ENCODE measurements around the gene ZKSCAN2. TPM values are rescaled to one million over a fixed set of nuclear protein-coding genes. Genes with fewer than 3 reads are reported as not detected.

ZKSCAN2 gene
- total RNA-seq, 1 experiment from 2014 or later = 2.2 TPM

DNA sequence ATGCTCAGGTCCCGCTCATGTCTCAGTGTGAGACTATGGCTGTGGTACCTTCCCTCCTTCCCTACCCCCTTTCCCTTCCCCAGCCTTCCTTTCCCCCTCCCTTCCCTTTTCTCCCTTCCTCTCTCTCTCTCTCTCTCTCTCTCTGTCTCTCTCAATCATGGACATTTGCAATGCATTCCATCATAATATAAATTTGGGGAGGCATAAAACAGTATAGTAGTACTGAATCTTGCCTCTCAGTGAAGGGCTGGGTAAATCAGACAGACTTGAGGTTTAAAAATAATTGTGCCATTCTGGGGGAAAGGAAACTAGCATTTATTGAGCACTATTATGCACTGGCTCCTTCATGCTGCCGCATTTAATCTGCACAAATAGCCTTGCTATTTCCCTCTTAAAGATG, 4.3 kb downstream of the ZKSCAN2 start:
- Histone ChIP-seq H3K36me3 (peaks cover 18% of the 10 kb centered on the region), H3K9me3 (peaks cover under 1% of the 10 kb centered on the region; the same call in 1 of the 2 replicates), H3K27me3 (no peaks in the 10 kb centered on the region), H3K4me3 (no peak overlapping the region)
- DNase-seq = no peak

DNA sequence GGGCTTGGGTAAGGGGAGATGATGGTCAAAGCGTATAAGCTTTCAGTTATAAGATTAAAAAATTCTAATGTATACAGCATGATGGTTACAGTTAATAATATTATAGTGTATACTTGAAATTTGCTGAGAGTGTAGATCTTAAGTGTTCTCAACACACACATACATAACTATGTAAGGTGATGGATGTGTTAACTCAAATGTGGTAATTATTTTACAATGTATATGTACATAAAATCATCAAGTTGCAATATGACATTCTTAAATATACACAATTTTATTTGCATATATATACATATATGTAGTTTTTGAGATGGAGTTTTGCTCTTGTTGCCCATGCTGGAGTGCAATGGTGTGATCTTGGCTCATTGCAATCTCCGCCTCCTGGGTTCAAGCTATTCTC, 7.2 kb downstream of the ZKSCAN2 start:
- no peak for DNase-seq
- no peak overlapping the region for H3K4me3 ChIP-seq
- no peaks in the 10 kb centered on the region for H3K27me3 ChIP-seq
- H3K9me3 ChIP-seq = peaks cover 7% of the 10 kb centered on the region
- H3K36me3 ChIP-seq = peaks cover 39% of the 10 kb centered on the region

- no peaks in the 10 kb centered on the region for H3K9me3 ChIP-seq
- H3K36me3 ChIP-seq = no peaks in the 10 kb centered on the region; the same call in 1 of the 2 replicates
- no peak for DNase-seq
- H3K4me3 ChIP-seq = no peak overlapping the region
- peaks cover 6% of the 10 kb centered on the region; the same call in 1 of the 2 replicates for H3K27me3 ChIP-seq
Observed at GRCh38 chr16:25235991-25236390, 21.7 kb downstream of the ZKSCAN2 start.

GRCh38 chr16:25228372-25228771, 29.3 kb downstream of the ZKSCAN2 start:
- Histone ChIP-seq H3K36me3 (no peaks in the 10 kb centered on the region), H3K9me3 (no peaks in the 10 kb centered on the region), H3K27me3 (peaks cover 6% of the 10 kb centered on the region; the same call in 1 of the 2 replicates), H3K4me3 (no peak overlapping the region)
- no peak for DNase-seq

- no peaks in the 10 kb centered on the region for H3K36me3 ChIP-seq
- H3K4me3 ChIP-seq = no peak overlapping the region
- no peak for DNase-seq
- no peaks in the 10 kb centered on the region for H3K9me3 ChIP-seq
- no peaks in the 10 kb centered on the region for H3K27me3 ChIP-seq
Observed at GRCh38 chr16:25224731-25225319, 32.8 kb downstream of the ZKSCAN2 start.

GRCh38 chr16:25223964-25224363, 33.7 kb downstream of the ZKSCAN2 start:
- no peaks in the 10 kb centered on the region for H3K9me3 ChIP-seq
- no peaks in the 10 kb centered on the region for H3K27me3 ChIP-seq
- no peak overlapping the region for H3K4me3 ChIP-seq
- no peaks in the 10 kb centered on the region for H3K36me3 ChIP-seq
- DNase-seq = no peak

GRCh38 chr16:25222959-25223358, 34.7 kb downstream of the ZKSCAN2 start:
- Histone ChIP-seq H3K36me3 (no peaks in the 10 kb centered on the region), H3K9me3 (no peaks in the 10 kb centered on the region), H3K27me3 (no peaks in the 10 kb centered on the region; the same call in 1 of the 2 replicates), H3K4me3 (no peak overlapping the region)
- DNase-seq = no peak

DNA sequence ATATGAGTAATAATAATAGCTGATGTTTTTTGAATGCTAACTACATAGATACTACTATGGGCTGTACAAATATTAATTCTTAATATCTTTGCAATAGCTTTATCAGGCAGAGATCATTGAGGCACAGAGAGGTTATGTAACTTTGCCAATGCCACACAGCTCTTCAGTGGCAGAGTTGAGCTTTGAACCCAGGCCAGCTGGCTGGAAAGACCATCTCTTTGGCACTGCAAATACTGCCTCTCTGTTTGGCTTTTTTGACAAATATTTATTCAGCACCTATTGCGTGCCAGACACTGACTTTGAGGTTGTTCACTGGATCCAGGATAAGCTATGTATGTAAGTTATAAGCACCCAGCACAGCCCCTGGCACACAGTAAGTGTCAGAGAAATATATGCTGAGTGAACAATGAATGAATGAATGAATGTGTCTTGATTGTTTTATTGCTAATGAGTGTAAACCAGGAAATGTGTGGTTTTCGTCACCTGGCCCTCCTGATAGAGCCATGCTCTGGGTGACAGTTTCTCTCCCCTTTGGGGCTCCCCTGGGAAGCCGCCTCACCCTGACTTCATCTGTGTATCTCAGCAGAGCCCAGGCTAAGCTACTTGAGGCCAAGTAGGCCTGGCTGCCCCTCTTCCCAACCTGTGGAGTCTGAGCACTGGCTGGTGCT, 38.4 kb downstream of the ZKSCAN2 start:
- Histone ChIP-seq H3K36me3 (no peaks in the 10 kb centered on the region), H3K4me3 (no peak overlapping the region), H3K9me3 (no peaks in the 10 kb centered on the region), H3K27me3 (no peaks in the 10 kb centered on the region; the same call in 1 of the 2 replicates)
- peak; percentile 14 for DNase-seq

DNA sequence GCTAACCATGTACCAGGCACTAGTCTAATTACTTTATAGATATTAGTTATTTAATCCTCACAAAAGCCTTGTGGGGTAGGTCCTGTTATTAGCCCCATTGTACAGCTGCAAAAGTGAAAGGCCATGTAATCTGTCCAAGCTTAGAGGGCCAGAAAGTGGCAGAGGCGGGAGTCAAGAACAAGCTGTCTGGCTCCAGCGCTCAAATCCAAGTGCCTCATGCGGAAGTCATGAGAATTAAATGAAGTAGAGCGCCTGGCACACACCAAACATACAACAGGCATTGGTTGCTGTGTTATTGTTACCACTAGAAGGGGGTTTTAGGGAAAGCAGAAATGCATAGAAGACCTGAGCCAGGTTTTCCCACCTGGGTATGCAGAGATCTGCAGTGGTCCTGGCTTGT, 39.7 kb downstream of the ZKSCAN2 start:
- H3K36me3 ChIP-seq = no peaks in the 10 kb centered on the region
- H3K9me3 ChIP-seq = no peaks in the 10 kb centered on the region
- DNase-seq = no peak
- H3K4me3 ChIP-seq = no peak overlapping the region
- H3K27me3 ChIP-seq = no peaks in the 10 kb centered on the region; the same call in 1 of the 2 replicates

DNA sequence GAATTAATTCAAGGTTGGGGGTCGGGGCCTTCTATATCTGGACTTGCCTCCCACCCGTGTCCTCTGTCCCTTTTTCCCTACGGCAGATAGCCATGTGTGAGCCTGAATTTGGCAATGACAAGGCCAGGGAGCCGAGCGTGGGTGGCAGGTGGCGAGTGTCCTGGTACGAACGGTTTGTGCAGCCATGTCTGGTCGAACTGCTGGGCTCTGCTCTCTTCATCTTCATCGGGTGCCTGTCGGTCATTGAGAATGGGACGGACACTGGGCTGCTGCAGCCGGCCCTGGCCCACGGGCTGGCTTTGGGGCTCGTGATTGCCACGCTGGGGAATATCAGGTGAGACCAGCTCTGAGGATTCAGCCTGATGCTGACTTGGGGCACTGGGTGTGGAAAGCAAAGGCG, 40.5 kb downstream of the ZKSCAN2 start:
- DNase-seq = no peak
- no peaks in the 10 kb centered on the region; the same call in 1 of the 2 replicates for H3K27me3 ChIP-seq
- no peaks in the 10 kb centered on the region for H3K9me3 ChIP-seq
- H3K4me3 ChIP-seq = no peak overlapping the region
- no peaks in the 10 kb centered on the region for H3K36me3 ChIP-seq

DNA sequence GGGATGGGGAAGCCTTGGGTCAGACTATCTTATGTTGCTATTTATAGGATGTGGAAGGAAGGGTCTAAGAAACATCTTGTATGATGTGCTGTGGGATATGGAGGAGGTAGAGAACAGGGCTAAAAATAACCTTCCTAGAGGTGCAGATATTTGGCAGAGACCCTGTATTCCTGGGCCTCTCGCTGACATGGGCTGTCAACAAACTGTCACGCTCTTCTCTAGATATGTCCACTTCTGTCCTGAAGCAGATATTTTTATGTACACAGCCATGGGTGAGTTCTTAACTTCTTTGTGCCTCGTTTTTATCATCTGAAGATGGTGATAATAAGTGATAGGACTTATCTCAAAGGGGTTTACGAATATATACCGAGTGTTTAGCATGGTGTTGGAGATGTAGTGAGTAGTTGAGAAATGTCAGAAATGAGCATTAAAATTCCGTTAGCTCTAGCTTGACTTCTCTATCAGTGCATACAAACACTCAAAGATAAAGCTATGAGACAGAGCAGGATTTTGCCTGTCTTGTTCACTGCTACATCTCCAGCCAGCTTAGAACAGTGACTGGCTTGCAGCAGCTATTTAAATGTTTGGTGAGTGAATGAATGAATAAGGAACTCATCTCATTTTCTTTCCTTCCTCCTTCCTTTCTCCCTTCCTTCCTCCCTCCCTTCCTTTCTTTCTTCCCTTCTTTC, 43.8 kb downstream of the ZKSCAN2 start:
- Histone ChIP-seq H3K27me3 (no peaks in the 10 kb centered on the region; the same call in 1 of the 2 replicates), H3K4me3 (no peak overlapping the region), H3K9me3 (no peaks in the 10 kb centered on the region), H3K36me3 (no peaks in the 10 kb centered on the region)
- no peak for DNase-seq

GRCh38 chr16:25212636-25213035, 45.0 kb downstream of the ZKSCAN2 start:
- Histone ChIP-seq H3K36me3 (no peaks in the 10 kb centered on the region), H3K9me3 (no peaks in the 10 kb centered on the region), H3K27me3 (no peaks in the 10 kb centered on the region), H3K4me3 (no peak overlapping the region)
- DNase-seq = no peak

DNA sequence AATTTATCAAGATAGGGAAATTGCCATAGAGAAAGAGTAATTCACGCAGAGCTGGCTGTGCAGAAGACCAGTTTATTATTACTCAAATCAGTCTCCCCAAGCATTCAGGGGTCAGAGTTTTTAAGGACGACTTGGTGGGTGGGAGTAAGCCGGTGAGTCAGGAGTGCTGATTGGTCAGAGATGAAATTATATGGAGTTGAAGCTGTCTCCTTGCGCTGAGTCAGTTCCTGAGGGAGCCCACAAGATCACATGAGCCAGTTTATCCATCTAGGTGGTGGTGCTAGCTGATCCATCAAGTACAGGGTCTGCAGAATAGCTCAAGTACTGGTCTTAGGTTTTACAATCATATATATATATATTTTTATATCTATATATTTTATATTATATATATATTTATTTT, 46.9 kb downstream of the ZKSCAN2 start:
- Histone ChIP-seq H3K36me3 (no peaks in the 10 kb centered on the region), H3K9me3 (no peaks in the 10 kb centered on the region), H3K4me3 (no peak overlapping the region), H3K27me3 (no peaks in the 10 kb centered on the region)
- peak; percentile 39 for DNase-seq

DNA sequence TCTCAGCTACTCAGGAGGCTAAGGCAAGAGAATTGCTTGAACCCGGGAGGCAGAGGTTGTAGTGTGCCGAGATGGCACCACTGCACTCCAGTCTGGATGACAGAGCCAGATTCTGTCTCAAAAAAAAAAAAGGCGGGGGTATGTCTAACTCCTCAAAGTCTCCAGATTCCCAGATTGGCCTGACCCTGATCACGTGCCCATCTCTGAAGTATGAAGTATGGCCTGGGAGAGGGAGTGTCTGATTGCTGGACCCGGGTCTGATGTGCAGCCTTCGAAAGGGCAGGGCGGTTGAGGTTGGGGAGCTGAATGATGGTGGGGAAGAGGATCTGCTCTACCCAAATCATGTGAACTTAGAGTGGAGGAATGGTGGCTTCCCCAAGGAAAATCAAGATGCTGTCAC, 58.2 kb downstream of the ZKSCAN2 start:
- Histone ChIP-seq H3K9me3 (no peaks in the 10 kb centered on the region), H3K4me3 (no peak overlapping the region), H3K27me3 (no peaks in the 10 kb centered on the region), H3K36me3 (no peaks in the 10 kb centered on the region)
- DNase-seq = no peak

DNA sequence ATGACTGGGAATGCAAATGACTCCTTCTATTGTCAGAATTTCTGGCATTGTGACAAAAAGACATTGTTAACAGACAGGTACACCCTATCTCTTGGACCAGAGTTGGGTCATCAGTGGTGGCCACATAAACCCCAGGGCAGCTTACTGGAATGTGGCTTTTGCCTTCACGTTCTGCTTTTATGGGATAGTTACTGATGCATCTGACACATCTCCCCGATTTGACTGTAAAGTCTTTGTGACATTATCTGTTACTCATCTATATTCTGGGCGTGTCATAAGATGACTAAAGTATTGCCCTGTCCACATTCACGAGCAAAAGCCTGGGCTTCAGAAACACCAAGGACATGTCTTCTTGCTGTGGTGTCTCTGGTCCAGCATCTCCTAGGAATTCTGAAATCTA, 59.6 kb downstream of the ZKSCAN2 start:
- Histone ChIP-seq H3K27me3 (no peaks in the 10 kb centered on the region), H3K36me3 (no peaks in the 10 kb centered on the region), H3K9me3 (no peaks in the 10 kb centered on the region), H3K4me3 (no peak overlapping the region)
- DNase-seq = no peak

DNA sequence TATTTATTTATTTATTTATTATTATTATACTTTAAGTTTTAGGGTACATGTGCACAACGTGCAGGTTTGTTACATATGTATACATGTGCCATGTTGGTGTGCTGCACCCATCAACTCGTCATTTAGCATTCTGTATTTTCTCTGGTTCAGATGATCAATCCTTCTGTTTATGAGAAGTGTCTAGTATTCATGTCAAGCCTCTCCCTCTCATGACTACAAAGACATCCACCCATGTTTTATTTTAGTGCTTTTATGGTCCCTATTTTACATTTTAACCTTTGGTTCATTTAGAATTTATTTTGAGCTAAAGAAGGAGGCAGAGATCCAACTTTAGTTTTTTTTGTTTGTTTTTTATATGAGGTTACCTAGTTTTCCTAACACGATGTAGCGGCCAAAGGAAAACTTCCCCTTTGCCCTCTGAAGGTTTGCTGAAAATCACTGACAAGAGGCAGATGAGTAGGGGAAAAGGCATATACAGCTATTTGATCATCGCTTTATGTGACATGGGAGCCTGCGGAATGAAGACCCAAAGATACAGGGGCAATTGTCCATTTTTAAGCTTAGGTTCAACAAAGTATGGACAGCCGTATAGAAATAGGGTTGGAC, 63.3 kb downstream of the ZKSCAN2 start:
- H3K36me3 ChIP-seq = no peaks in the 10 kb centered on the region
- no peak overlapping the region for H3K4me3 ChIP-seq
- no peak for DNase-seq
- H3K27me3 ChIP-seq = no peaks in the 10 kb centered on the region
- H3K9me3 ChIP-seq = no peaks in the 10 kb centered on the region

DNA sequence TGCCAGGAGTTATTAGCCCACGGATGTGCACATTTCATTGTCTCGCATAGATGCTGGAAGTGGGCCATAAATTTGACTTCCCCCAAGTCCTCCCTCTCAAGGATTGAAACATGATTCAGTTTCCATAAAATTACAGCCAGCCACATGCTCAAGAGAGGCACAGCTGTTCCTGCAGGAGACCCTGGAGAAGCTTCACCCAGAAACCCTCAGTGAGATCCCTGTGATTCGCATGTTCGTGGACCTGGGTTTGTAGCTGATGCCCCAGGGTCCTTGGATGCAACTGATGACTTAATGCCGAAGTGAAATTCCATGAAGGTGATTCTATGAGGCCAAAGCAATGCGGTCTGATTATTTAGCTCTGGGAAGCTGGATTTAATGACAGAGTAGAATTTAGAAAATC, 65.5 kb downstream of the ZKSCAN2 start:
- Histone ChIP-seq H3K27me3 (no peaks in the 10 kb centered on the region), H3K9me3 (no peaks in the 10 kb centered on the region), H3K36me3 (no peaks in the 10 kb centered on the region), H3K4me3 (no peak overlapping the region)
- DNase-seq = peak; percentile 31

Measured in MG63 (cell line).